Measurements from ENCODE around the gene OR2V1. TPM values are rescaled to one million over a fixed set of nuclear protein-coding genes. Genes with fewer than 3 reads are reported as not detected.

Gene OR2V1
- total RNA-seq, 2 donors from 2014 or later = not detected

- Mint-ChIP-seq H3K4me3 (no peak overlapping the region), H3K27me3 (peaks cover 86% of the 10 kb centered on the region), H3K36me3 (ENCODE audit: low read depth) (no peaks in the 10 kb centered on the region), H3K4me1 (peaks cover 2% of the 10 kb centered on the region), H3K27ac (no peak overlapping the region)
- ATAC-seq (no peak), DNase-seq (no peak)
- H3K9me3 ChIP-seq (ENCODE audit: control insufficient read depth, low read length, poor library complexity, severe bottlenecking) = no peaks in the 10 kb centered on the region
These were observed 46.3 kb downstream of the OR2V1 start for GRCh38 chr5:181084621-181085195.

- ATAC-seq = no peak
- DNase-seq = no peak
These were observed 49.0 kb downstream of the OR2V1 start for GRCh38 chr5:181081989-181082388.

GRCh38 chr5:181076920-181077319 lies 54.0 kb downstream of the OR2V1 start:
- H3K27ac Mint-ChIP-seq = no peak overlapping the region
- H3K9me3 ChIP-seq (ENCODE audit: control insufficient read depth, low read length, poor library complexity, severe bottlenecking) = no peaks in the 10 kb centered on the region
- DNase-seq (no peak), ATAC-seq (no peak)
- H3K4me3 Mint-ChIP-seq = no peak overlapping the region
- H3K36me3 Mint-ChIP-seq (ENCODE audit: low read depth) = peaks cover 2% of the 10 kb centered on the region
- H3K4me1 Mint-ChIP-seq = no peaks in the 10 kb centered on the region
- H3K27me3 Mint-ChIP-seq = peaks cover 51% of the 10 kb centered on the region

More at GRCh38 chr5:181081989-181082388, 49.0 kb downstream of the OR2V1 start:
- Mint-ChIP-seq H3K4me3 (no peak overlapping the region), H3K27me3 (peaks cover 88% of the 10 kb centered on the region), H3K27ac (no peak overlapping the region), H3K36me3 (ENCODE audit: low read depth) (no peaks in the 10 kb centered on the region), H3K4me1 (peaks cover 2% of the 10 kb centered on the region)
- no peaks in the 10 kb centered on the region for H3K9me3 ChIP-seq (ENCODE audit: control insufficient read depth, low read length, poor library complexity, severe bottlenecking)

Other genes with a start within 250 kb of the OR2V1 start
- gene BTNL8, start 232.0 kb downstream of the OR2V1 start, total RNA-seq = not detected
- gene BTNL3, start 142.3 kb downstream of the OR2V1 start, total RNA-seq = not detected
- 1 to 10 TPM in 1 of 2 donors, not detected in 1; 1.8 TPM for gene BTNL9, start 90.9 kb downstream of the OR2V1 start, total RNA-seq
- gene OR2V2, start 16.4 kb upstream of the OR2V1 start, total RNA-seq = not detected
- 1 to 10 TPM; 2.2 to 3.5 TPM for gene TRIM7, start 74.0 kb upstream of the OR2V1 start, total RNA-seq
- gene TRIM41, start 92.1 kb upstream of the OR2V1 start, total RNA-seq = 10 to 100 TPM; 23.4 to 29.6 TPM
- 1,000 to 10,000 TPM; 2,138 to 2,163 TPM for gene RACK1, start 112.7 kb upstream of the OR2V1 start, total RNA-seq
- 10 to 100 TPM; 32.2 to 34.6 TPM for gene TRIM52, start 130.0 kb upstream of the OR2V1 start, total RNA-seq
- not detected for gene OR4F3, start 236.1 kb upstream of the OR2V1 start, total RNA-seq